MCF 10A (cell line): ENCODE measurements around the gene PROC. TPM values are rescaled to one million over a fixed set of nuclear protein-coding genes. Genes with fewer than 3 reads are reported as not detected.

Source experiments
- BruUV-seq: library from RNA; stranded (reverse); fragments of 400-500 nt; replicated peaks from 2 replicates; lab custom pipeline; 2021; lab: Mats Ljungman, UMichigan
- CTCF ChIA-PET: fragments of 300-600 bp; sonication (Branson Sonifier 250); formaldehyde crosslinking; extraction: SDS; loops from one replicate; lab custom pipeline; 2021; ENCODE audit warnings: antibody characterized with exemption, inconsistent platforms; lab: Yijun Ruan, JAX
- POLR2A ChIA-PET: fragments of 300-600, 350-650 bp; sonication (Branson Sonifier 250); formaldehyde crosslinking; extraction: SDS; loops from one replicate; lab custom pipeline; 2020; ENCODE audit warnings: antibody characterized with exemption, inconsistent platforms; lab: Yijun Ruan, JAX
- DNase-seq: peaks from one replicate; pipeline ENCODE4 v3.0.0-alpha.2; 2018; ENCODE audit not compliant: unreplicated experiment
- H3K27ac Mint-ChIP-seq: one replicate; pipeline ENCODE4 v1.8.0; 2022; ENCODE audit warnings: mild to moderate bottlenecking, low read depth, mixed read lengths; ENCODE audit not compliant: unreplicated experiment
- H3K27me3 Mint-ChIP-seq: one replicate; pipeline ENCODE4 v1.8.0; 2022; ENCODE audit warnings: mixed read lengths; ENCODE audit not compliant: insufficient read depth, unreplicated experiment
- H3K36me3 Mint-ChIP-seq: one replicate; pipeline ENCODE4 v1.8.0; 2022; ENCODE audit warnings: mild to moderate bottlenecking, moderate library complexity, mixed read lengths; ENCODE audit not compliant: insufficient read depth, unreplicated experiment
- H3K4me1 Mint-ChIP-seq: one replicate; pipeline ENCODE4 v1.8.0; 2022; ENCODE audit warnings: mixed read lengths; ENCODE audit not compliant: insufficient read depth, unreplicated experiment
- H3K4me3 Mint-ChIP-seq: one replicate; pipeline ENCODE4 v1.8.0; 2022; ENCODE audit warnings: mild to moderate bottlenecking, moderate library complexity, mixed read lengths; ENCODE audit not compliant: unreplicated experiment
- H3K9me3 Mint-ChIP-seq: one replicate; pipeline ENCODE4 v1.8.0; 2022; ENCODE audit warnings: mixed read lengths; ENCODE audit not compliant: unreplicated experiment
- intact Hi-C: fragments of 100-400 bp; cut with micrococcal nuclease; formaldehyde crosslinking; loops from 2 replicates; pipeline ENCODE4 v1.14.1; 2022
- total RNA-seq: library from RNA; stranded (reverse); gene quantifications from 2 replicates; pipeline ENCODE4 v1.2.3, GENCODE V29; 2022
- TF ChIP-seq, protein P1 (sequence below): fragments of 200-600 bp; IDR thresholded peaks from one replicate; pipeline ENCODE4 v1.8.0; 2022; ENCODE audit warnings: antibody characterized with exemption, mild to moderate bottlenecking; ENCODE audit not compliant: unreplicated experiment

The PROC gene
- total RNA-seq, 1 experiment from 2014 or later: not detected

GRCh38 chr2:127373362-127374083 lies 44.7 kb upstream of the PROC start:
- Mint-ChIP-seq H3K27me3 (no peaks in the 10 kb centered on the region), H3K27ac (no peak overlapping the region), H3K9me3 (peaks cover 10% of the 10 kb centered on the region), H3K4me3 (no peak overlapping the region), H3K4me1 (peaks cover 10% of the 10 kb centered on the region), H3K36me3 (peaks cover 6% of the 10 kb centered on the region)
- POLR2A ChIA-PET: interaction anchor here (1.1 to 1.4 kb wide), 2 partner anchors 8 to 13 kb away, joined by 3 to 4 read pairs; no protein-coding TSS in a partner anchor
- intact Hi-C loops: no loop called here
- no peak for DNase-seq
- no TSS peak for BruUV-seq
- CTCF ChIA-PET: interaction anchor here (0.7 kb wide), 1 partner anchor 302 kb away, joined by 3 read pairs; no protein-coding TSS in a partner anchor
- TF ChIP-seq, protein P1, sequence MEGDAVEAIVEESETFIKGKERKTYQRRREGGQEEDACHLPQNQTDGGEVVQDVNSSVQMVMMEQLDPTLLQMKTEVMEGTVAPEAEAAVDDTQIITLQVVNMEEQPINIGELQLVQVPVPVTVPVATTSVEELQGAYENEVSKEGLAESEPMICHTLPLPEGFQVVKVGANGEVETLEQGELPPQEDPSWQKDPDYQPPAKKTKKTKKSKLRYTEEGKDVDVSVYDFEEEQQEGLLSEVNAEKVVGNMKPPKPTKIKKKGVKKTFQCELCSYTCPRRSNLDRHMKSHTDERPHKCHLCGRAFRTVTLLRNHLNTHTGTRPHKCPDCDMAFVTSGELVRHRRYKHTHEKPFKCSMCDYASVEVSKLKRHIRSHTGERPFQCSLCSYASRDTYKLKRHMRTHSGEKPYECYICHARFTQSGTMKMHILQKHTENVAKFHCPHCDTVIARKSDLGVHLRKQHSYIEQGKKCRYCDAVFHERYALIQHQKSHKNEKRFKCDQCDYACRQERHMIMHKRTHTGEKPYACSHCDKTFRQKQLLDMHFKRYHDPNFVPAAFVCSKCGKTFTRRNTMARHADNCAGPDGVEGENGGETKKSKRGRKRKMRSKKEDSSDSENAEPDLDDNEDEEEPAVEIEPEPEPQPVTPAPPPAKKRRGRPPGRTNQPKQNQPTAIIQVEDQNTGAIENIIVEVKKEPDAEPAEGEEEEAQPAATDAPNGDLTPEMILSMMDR: no peak

DNA sequence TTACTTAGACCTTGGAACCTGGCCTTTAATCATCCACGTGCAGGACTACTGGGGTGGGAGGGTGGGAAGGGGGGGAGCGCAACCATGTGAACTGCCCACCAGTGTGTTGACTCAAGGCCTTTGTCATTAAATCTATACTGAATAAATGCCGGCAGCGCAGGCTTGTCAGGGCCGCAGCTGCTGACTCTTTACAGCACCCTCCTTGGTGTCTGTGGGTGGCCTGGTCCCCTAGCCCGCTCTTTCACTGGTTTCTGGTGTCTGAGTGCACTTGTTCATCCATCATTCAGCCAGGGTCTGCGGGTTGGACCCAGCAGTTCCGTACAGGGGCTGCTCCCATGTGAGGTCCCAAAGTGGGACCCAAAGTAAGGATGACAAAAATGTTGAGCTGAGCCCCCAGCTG lies 42.0 kb upstream of the PROC start:
- no peak for DNase-seq
- H3K4me3 Mint-ChIP-seq: no peak overlapping the region
- H3K27me3 Mint-ChIP-seq: no peaks in the 10 kb centered on the region
- TF ChIP-seq, protein P1: no peak
- peaks cover 6% of the 10 kb centered on the region for H3K36me3 Mint-ChIP-seq
- intact Hi-C loops: no loop called here
- ChIA-PET POLR2A (interaction anchor here (0.6 kb wide), 1 partner anchor 12 kb away, joined by 3 read pairs; no protein-coding TSS in a partner anchor), CTCF (interaction anchor here (0.5 to 1.6 kb wide), 3 partner anchors 10 to 120 kb away, joined by 4 read pairs; no protein-coding TSS in a partner anchor)
- no peak overlapping the region for H3K27ac Mint-ChIP-seq
- BruUV-seq: no TSS peak
- peaks cover 10% of the 10 kb centered on the region for H3K9me3 Mint-ChIP-seq
- peaks cover 10% of the 10 kb centered on the region for H3K4me1 Mint-ChIP-seq

GRCh38 chr2:127377262-127377661 lies 41.0 kb upstream of the PROC start:
- Mint-ChIP-seq H3K9me3 (peaks cover 10% of the 10 kb centered on the region), H3K36me3 (peaks cover 6% of the 10 kb centered on the region), H3K27ac (peak overlapping the region; percentile 69), H3K4me1 (peaks cover 10% of the 10 kb centered on the region), H3K4me3 (no peak overlapping the region), H3K27me3 (no peaks in the 10 kb centered on the region)
- ChIA-PET POLR2A (interaction anchor here (0.7 to 1.9 kb wide), 6 partner anchors 9 to 950 kb away, joined by 3 to 10 read pairs (median 4); partner anchors contain the start of gene MAP3K2), CTCF (interaction anchor here (0.6 to 1.6 kb wide), 4 partner anchors 11 to 86 kb away, joined by 3 to 5 read pairs (median 4); no protein-coding TSS in a partner anchor)
- intact Hi-C loops: no loop called here
- TF ChIP-seq, protein P1: no peak
- no peak for DNase-seq
- BruUV-seq: no TSS peak

DNA sequence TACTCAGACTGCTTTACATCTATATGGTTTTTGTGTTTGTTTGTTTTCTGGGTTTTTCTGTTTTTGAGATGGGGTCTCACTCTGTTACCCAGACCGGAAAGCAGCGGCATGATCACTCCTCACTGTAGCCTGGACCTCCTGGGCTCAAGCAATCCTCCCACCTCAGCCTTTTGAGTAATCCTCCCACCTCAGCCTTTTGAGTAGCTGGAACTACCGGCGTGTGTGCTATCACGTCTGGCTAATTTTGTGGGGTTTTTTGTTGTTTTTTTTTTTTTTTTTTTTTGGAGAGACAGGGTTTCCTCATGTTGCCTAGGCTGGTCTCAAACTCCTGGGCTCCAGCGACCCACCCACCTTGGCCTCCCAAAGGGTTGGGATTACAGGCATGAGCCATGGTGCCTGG lies 39.5 kb upstream of the PROC start:
- peaks cover 5% of the 10 kb centered on the region for H3K9me3 Mint-ChIP-seq
- intact Hi-C loops: no loop called here
- no peak overlapping the region for H3K27ac Mint-ChIP-seq
- CTCF ChIA-PET: interaction anchor here (1.2 kb wide), 3 partner anchors 13 to 100 kb away, joined by 3 to 5 read pairs (median 5); no protein-coding TSS in a partner anchor
- BruUV-seq: no TSS peak
- POLR2A ChIA-PET: interaction anchor here (1.2 to 1.9 kb wide), 5 partner anchors 8 to 128 kb away, joined by 3 to 10 read pairs (median 4); partner anchors contain the start of gene ERCC3
- H3K4me3 Mint-ChIP-seq: no peak overlapping the region
- H3K36me3 Mint-ChIP-seq: peaks cover 6% of the 10 kb centered on the region
- TF ChIP-seq, protein P1: no peak
- no peak for DNase-seq
- H3K27me3 Mint-ChIP-seq: no peaks in the 10 kb centered on the region
- peaks cover 10% of the 10 kb centered on the region for H3K4me1 Mint-ChIP-seq
